CD4-positive, alpha-beta T cell treated with Interleukin-17A for 4 hours (primary cell): ENCODE measurements around the gene SH3GLB2.
"Not testable (repeated sequence)": the region's sequence is repeated elsewhere in the genome, so short reads cannot be mapped to it uniquely, and the experiment has no call there.

Experiments
- DNase-seq: peaks from one replicate; pipeline ENCODE4 v3.0.0-alpha.2; 2020; ENCODE audit warnings: mixed read lengths

SH3GLB2 gene

GRCh38 chr9:128992995-128993394, 35.1 kb downstream of the SH3GLB2 start:
- DNase-seq, result no peak

DNA sequence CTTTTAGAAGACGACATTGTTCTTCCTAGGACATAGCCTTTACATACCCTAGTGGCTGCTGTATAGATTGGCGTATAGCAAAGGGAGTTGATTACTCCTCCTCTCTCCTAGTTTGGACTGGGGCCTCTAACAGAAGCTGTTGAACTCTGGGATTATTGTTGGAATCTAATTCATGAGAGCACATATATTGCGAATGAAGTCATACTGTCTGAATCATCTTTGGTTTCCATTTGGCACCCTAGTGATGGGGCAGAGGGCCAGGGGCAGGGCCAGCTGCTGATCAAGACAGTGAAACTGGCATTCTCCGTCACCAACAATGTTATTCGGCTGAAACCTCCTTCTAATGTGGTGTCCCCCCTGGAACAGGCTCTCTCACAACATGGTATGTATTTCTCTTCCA, 40.3 kb downstream of the SH3GLB2 start:
- DNase-seq, result no peak

DNA sequence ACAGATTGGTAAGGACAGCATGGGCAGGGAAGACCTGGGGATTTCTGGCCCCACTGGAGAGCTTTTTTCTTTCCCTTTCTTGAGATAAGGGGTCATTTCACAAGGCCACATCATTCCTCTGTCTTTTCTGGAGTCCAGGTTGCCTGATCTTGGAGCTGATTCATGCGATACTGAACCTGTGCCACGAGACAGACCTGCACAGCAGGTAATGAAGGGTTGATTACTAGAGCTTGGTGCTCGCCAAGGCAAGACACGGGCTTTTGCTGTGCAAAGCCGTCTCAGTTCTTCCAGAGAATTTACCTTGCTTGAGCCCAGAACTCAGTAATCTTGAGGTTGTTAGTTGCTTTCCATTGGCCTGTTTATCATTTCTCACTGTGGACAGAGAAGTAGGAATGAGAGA, 41.5 kb downstream of the SH3GLB2 start:
- DNase-seq, result no peak

DNA sequence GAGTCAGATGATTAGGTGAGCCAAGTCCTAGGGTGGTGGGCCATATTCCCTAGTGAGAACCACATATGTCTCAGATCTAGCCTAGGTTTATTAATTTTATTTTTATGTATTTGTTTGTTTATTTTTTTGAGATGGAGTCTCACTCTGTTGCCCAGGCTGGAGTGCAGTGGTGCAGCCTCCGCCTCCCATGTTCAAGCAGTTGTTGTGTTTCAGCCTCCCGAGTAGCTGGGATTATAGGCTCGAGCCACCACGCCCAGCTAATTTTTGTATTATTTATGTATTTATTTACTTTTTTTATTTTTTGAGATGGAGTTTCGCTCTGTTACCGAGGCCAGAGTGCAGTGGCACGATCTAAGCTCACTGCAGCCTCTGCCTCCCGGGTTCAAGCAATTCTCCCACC, 44.6 kb downstream of the SH3GLB2 start:
- no peak for DNase-seq

GRCh38 chr9:128979111-128979510, 49.0 kb downstream of the SH3GLB2 start:
- DNase-seq, result no peak

DNA sequence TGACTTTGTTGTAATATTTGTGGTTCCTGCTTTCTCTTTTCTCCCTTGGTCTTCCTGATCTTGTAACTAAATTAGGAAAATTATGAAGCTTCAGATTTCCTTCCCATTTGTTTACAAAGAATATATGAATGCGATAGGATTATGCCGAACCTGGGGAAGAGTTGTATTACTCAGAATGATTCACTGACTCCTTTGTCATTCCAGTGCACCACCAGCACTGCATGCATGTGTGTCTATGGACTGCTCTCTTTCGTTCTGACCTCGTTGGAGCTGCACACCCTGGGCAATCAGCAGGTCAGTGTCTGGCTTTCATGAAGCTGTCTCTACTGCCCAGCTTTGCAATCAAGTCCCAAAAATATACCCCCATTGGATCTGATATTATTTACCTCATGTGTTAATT, 55.2 kb downstream of the SH3GLB2 start:
- no peak for DNase-seq

GRCh38 chr9:128969491-128969890, 58.6 kb downstream of the SH3GLB2 start:
- DNase-seq, result no peak

GRCh38 chr9:128961403-128961802, 66.7 kb downstream of the SH3GLB2 start:
- not testable (repeated sequence) for DNase-seq
